ENCODE data around the gene FRMPD4. TPM values are rescaled to one million over a fixed set of nuclear protein-coding genes. Genes with fewer than 3 reads are reported as not detected.

FRMPD4 gene
- total RNA-seq, 1 donor = 3.9 TPM

GRCh38 chrX:12768491-12768890, 630.2 kb downstream of the FRMPD4 start:
- H3K4me3 ChIP-seq (ENCODE audit: low read depth, low read length) = no peak overlapping the region
- no peak for DNase-seq (ENCODE audit: low read depth)
- no peak for TF ChIP-seq CTCF (IDR thresholded peaks at IDR 0.05; ENCODE audit: insufficient read depth, low read depth, low read length)

GRCh38 chrX:12770440-12770839, 632.2 kb downstream of the FRMPD4 start:
- peak; percentile 47 for TF ChIP-seq CTCF (IDR thresholded peaks at IDR 0.05; ENCODE audit: insufficient read depth, low read depth, low read length)
- H3K4me3 ChIP-seq (ENCODE audit: low read depth, low read length) = no peak overlapping the region
- DNase-seq (ENCODE audit: low read depth) = peak; percentile 34

DNA sequence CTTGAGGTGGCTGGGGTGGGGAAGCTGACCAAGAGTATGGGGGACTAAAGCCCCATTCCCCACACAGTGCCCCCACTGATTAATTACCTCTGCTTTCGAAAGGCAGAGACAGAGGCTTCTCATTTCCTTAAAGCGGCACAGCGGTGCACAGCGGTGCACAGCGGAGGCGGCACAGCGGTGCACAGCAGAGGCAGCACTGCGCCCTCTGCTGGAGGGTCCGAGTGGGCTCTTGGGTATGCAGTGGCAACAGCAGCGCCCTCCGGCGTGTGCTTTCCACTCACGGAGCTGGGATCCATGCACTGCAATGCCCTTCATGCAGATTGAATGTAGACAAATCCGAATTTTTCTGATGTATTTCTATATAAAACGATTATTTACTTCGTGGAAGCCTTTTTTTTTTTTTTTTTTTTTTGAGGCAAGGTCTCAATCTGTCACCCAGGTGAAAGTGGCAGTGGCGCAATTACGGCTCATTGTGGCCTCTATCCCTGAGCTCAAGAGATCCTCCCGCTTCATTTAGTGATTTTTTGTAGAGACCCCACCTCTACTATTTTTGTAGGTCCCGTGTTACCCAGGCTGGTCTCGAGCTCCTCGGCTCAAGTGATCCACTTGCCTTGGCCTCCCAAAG, 633.3 kb downstream of the FRMPD4 start:
- peak; percentile 51 for DNase-seq (ENCODE audit: low read depth)
- TF ChIP-seq CTCF (IDR thresholded peaks at IDR 0.05; ENCODE audit: insufficient read depth, low read depth, low read length) = peak; percentile 81
- H3K4me3 ChIP-seq (ENCODE audit: low read depth, low read length) = peak overlapping the region; percentile 5

Small RNA genes within 50 kb of the gene (small RNA-seq; reads per million reads assigned to genes)
- gene AC119619.1 (not detected), gene RF00019 (not detected), gene RN7SKP290 (not detected)

Measured in fibroblast of villous mesenchyme (primary cell).